Ramos (cell line): ENCODE results near the gene B3GALT6.
"Not testable (repeated sequence)": the region's sequence is repeated elsewhere in the genome, so short reads cannot be mapped to it uniquely, and the experiment has no call there.

Source experiments
- in situ Hi-C: fragments of 300-500 bp; cut with MboI; formaldehyde crosslinking; loops from one replicate; pipeline ENCODE4 v1.14.3; 2022; ENCODE audit warnings: low sequenced_read_pairs; ENCODE audit not compliant: unreplicated experiment

The B3GALT6 gene

DNA sequence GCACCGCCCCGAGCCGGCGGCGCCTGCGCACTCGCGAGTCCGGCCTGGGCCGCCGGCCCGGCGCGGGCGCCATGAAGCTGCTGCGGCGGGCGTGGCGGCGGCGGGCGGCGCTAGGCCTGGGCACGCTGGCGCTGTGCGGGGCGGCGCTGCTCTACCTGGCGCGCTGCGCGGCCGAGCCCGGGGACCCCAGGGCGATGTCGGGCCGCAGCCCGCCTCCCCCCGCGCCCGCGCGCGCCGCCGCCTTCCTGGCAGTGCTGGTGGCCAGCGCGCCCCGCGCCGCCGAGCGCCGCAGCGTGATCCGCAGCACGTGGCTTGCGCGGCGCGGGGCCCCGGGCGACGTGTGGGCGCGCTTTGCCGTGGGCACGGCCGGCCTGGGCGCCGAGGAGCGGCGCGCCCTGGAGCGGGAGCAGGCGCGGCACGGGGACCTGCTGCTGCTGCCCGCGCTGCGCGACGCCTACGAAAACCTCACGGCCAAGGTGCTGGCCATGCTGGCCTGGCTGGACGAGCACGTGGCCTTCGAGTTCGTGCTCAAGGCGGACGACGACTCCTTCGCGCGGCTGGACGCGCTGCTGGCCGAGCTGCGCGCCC, at the start of gene B3GALT6:
Gene B3GALT6, plus strand, starts transcription at position 30 of the 588 bp plus-strand sequence. Its CDS starts 42 bp downstream, at position 72.
- in situ Hi-C loops: loop anchor here (10.0 kb wide), 1 partner anchor 118 kb away; the partner anchor contains the start of gene C1orf159

- in situ Hi-C loops: no loop called here
Measured at GRCh38 chr1:1182491-1183220, 49.4 kb upstream of the B3GALT6 start.

GRCh38 chr1:1183221-1183747, 48.8 kb upstream of the B3GALT6 start:
- in situ Hi-C loops: no loop called here

DNA sequence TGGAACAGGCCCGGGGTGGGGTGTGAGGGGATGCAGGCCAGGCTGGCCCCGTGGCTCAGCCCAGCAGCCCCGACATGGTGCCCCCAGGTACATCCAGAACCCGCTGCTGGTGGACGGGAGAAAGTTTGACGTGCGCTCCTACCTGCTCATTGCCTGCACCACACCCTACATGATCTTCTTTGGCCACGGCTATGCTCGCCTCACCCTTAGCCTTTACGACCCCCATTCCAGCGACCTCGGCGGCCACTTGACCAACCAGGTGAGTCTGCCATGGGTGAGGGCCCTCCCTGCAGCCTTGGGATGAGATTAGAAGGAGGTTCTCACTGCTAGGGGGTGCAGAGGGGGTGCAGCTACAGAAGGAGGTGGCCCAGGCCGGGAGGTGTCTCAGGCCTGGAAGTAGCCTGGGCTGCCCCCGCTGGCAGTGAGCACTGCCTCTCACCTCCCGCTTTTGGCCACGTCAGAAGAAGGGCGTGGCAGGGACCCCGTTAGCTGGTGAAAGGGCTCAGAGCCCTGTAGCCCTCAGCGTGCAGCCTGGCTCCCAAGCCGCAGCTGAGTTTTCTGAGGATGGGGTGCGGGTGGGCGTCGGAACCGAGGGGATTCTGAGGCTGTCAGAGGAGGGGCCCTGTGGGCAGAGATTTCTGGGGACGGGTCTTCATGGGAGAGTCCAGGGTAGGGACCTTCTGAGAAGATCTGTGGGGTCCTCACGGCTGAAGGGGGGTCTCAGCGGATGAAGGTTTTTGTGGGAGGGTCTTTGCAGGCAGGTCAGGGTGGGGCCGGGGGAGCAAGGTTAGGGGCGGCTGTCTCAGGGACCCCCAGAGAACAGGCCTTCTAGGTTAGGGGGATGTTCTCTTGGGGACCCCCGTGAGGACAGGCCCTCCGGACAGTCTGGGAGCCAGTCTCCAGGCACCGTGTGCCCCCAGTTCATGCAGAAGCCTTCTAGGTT, 47.9 kb upstream of the B3GALT6 start:
- in situ Hi-C loops: no loop called here

DNA sequence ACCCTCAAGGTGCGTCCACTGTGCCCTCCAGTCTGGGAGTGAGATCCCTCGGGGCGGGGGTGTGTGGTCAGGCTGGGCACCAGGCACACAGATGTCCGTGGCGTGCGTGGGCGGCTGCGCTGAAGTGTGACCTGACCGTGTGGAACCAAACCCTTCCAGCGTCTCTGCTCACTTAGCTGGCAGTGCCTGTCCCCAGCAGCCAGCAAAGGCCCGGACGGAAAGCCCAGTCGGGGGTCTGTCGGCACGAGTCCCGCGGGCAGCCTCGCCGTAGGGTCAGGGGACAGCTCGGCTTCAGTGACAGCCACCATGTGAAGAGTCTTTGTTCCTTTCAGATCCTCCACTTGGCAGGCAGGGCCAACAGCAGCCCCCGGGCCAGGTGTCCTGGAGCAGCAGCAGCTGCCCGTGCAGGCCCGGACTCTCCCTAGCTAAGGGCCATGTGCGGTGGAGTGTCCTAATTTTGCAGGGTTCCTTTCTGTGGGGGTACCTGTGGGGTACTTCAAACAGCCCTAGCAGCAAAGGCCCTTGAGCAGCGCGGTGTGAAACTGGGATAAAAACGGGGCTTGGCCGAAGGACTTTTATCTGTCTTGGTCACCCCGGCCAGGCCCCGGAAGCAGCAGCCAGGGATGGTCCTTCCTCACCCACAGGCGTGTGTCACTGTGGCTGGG, 46.8 kb upstream of the B3GALT6 start:
- in situ Hi-C loops: no loop called here

DNA sequence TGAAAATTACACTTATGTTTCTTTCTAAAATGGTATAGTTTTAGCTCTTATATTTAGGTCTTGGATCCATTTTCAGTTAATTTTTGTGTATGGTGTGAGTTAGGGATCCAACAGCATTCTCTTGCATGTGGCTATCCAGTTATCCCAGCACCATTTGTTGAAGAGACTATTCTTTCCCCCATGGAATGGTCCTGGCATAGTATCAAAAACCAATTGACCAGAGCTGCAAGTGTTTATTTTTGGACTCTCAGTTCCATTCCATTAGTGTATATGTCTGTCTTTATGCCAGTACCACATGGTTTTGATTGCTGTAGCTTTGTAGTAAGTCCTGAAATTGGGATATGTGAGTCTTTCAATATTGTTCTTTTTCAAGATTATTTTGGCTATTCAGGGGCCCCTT, 44.1 kb upstream of the B3GALT6 start:
- in situ Hi-C loops: no loop called here

GRCh38 chr1:1189111-1189510, 42.9 kb upstream of the B3GALT6 start:
- in situ Hi-C loops: no loop called here

- in situ Hi-C loops: no loop called here
Measured at GRCh38 chr1:1191734-1192133, 40.3 kb upstream of the B3GALT6 start.

GRCh38 chr1:1194723-1195122, 37.3 kb upstream of the B3GALT6 start:
- in situ Hi-C loops: no loop called here

DNA sequence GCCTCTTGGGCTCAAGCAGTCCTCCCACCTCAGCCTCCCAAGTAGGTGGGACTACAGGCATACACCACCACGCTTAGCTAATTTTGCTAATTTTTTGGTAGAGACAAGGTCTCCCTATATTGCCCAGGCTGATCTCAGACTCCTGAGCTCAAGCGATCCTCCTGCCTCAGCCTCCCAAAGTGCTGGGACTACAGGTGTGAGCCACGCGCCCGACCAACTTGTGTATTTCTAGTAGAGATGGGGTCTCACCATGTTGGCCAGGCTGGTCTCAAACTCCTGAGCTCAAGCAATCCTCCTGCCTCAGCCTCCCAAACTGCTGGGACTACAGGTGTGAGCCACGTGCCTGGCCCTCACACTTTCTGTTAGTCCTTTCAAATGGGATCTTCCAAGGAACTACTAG, 36.3 kb upstream of the B3GALT6 start:
- in situ Hi-C loops: not testable (repeated sequence)

GRCh38 chr1:1196431-1197187, 35.4 kb upstream of the B3GALT6 start:
- in situ Hi-C loops: no loop called here

DNA sequence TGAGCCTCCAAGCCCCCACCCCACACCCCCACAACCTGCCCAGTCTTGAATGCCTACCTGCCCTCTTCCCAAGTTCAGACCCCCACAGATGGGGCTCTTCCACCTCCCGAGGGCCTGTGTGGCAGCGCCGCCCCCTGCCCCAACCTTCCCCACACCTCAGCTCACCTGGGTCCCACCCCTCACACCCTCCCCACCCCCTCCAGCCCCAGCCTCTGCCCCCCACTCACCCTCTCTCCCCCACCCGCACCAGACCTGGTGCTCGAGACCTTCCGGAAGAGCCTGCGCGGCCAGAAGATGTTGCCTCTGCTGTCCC, 34.9 kb upstream of the B3GALT6 start:
- in situ Hi-C loops: no loop called here

DNA sequence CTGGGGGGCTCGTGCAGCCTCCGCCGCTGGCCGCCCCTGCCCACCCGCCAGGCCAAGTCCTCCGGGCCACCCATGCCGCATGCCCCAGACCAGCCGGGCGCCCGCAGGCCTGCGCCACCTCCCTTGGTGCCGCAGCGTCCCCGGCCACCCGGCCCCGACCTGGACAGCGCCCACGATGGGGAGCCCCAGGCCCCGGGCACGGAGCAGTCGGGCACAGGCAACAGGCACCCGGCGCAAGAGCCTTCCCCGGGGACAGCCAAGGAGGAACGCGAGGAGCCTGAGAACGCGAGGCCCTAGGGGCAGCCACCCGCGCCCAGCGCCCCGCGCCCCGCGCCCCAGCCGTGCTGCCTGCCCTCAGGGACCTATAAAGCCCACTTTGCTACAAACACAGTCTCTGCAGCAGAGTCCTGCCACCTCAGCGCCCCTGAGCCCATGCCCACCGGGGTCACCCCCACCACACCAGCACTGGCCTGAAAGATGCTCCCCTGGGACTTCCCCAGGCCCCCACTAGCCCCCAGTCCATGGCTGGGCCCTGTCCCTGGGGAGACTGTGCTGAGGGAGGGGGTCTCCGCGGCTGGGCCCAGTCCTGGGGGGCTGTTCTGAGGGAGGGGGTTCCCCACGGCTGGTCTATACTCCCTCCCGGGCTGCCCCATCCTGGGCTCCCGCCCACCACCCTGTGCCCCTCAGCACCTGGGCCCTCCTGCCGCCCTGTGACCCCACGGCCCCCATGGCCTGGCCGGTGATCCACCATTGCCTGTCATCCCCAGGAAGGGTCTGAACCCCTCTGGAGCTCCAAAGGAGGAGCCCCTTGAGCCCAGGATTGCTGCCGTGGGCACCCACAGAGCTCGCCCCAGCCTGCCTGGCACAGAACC, 34.2 kb upstream of the B3GALT6 start:
- in situ Hi-C loops: no loop called here

DNA sequence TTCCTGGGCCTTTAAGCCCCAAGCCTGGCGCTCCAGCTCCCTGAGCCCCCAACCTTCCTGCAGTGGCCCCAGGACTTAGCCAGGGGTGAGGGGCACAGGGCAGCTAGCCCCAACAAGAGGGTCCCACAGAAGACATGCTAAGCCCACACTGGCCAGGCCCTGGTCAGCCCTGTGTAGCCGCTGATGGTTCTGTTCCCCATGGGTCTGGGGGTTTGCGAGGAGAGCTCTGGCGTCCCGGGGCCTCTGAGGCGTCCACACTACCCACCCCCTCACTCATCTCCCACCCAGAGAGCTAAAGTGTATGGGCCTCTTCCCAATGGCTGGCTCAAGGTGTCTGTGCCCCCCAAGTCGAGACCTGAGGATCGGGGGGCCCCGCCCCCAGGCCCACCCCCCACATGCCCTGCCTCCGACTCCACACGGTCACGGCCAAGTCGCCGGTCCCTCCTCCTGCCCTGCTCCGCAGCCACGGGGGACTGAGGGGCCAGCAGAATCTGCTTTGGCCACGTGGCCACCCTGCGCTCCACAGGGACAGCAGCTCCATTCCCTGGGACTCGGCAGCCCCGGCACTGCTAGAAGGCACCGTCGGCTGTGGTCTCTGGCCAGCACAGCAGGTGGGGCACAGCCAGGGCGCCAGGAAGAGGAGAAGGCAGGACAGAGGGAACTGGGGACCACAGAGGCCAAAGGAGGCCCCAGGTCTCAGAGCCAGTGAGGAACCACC, 33.5 kb upstream of the B3GALT6 start:
- in situ Hi-C loops: no loop called here

- in situ Hi-C loops: no loop called here
Measured at GRCh38 chr1:1199141-1199960, 32.7 kb upstream of the B3GALT6 start.

- in situ Hi-C loops: no loop called here
Measured at GRCh38 chr1:1199961-1200875, 31.8 kb upstream of the B3GALT6 start.
